ENCODE measurements around the gene RAPGEF2. TPM values are rescaled to one million over a fixed set of nuclear protein-coding genes. Genes with fewer than 3 reads are reported as not detected.

RAPGEF2 gene
- total and polyA plus RNA-seq, 2 experiments from 2014 or later: 8.4 to 79.3 TPM

- Histone ChIP-seq H3K9me2 (replicated peaks; ENCODE audit: insufficient read depth) (no peaks in the 10 kb centered on the region), H3K79me2 (peaks cover 89% of the 10 kb centered on the region), H3K27me3 (no peaks in the 10 kb centered on the region), H3K4me3 (no peak overlapping the region), H3K4me1 (ENCODE audit: insufficient read depth) (peaks cover 22% of the 10 kb centered on the region), H3K4me2 (no peak overlapping the region), H4K20me1 (ENCODE audit: insufficient read depth, poor library complexity, severe bottlenecking) (no peaks in the 10 kb centered on the region), H3K36me3 (replicated peaks; ENCODE audit: insufficient read depth, low read depth) (no peaks in the 10 kb centered on the region), H3K27ac (no peak overlapping the region), H3K9me3 (ENCODE audit: low read depth) (no peaks in the 10 kb centered on the region), H2AFZ (no peak overlapping the region)
- no peak for TF ChIP-seq EZH2phosphoT487 (IDR thresholded peaks at IDR 0.05; ENCODE audit: low read depth, severe bottlenecking, unreplicated experiment)
- DNase-seq (ENCODE audit: low spot score): no peak
- 96% methylated on average over 1 of the region's 1 CpG for WGBS (ENCODE audit: low lambda C conversion rate, missing lambda C conversion rate)
These were observed 129.7 kb downstream of the RAPGEF2 start for GRCh38 chr4:159232465-159233106.

DNA sequence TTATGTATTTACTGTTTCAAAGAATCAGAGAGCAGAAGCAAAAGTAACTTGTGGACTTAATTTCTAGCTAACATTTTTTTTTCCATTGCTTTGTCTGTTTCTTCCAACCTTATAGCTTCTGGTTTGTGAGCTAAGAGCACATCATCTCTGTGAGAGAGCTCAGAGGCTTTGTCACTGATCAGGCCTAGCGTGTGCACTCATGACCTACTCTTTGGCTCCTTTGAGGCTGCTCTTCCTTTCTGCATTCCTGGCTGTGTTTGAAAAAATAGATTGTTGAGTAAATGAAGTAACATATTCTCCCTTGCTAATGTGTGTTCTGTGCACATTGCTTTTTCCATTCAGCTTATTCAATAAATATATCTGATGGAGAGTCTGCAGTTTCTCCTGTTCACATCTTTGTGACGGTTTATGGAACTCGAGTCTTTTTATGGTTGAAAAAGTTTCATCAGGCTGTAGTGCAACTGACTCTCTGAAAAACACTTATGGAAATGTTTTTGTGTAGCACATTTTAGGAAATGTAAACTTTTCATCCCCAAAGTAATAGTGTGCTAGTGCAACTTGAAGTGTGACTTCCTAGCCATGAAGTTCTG lies 133.0 kb downstream of the RAPGEF2 start:
- no peak for DNase-seq (ENCODE audit: low spot score)
- Histone ChIP-seq H4K20me1 (ENCODE audit: insufficient read depth, poor library complexity, severe bottlenecking) (no peaks in the 10 kb centered on the region), H3K27ac (peak overlapping the region; percentile 1), H3K4me2 (no peak overlapping the region), H3K9me3 (ENCODE audit: low read depth) (no peaks in the 10 kb centered on the region), H3K9me2 (replicated peaks; ENCODE audit: insufficient read depth) (no peaks in the 10 kb centered on the region), H3K4me3 (no peak overlapping the region), H3K4me1 (ENCODE audit: insufficient read depth) (no peaks in the 10 kb centered on the region), H3K27me3 (no peaks in the 10 kb centered on the region), H3K36me3 (replicated peaks; ENCODE audit: insufficient read depth, low read depth) (no peaks in the 10 kb centered on the region), H2AFZ (no peak overlapping the region), H3K79me2 (peaks cover 66% of the 10 kb centered on the region)
- WGBS (ENCODE audit: low lambda C conversion rate, missing lambda C conversion rate): 89% methylated on average over 3 of the region's 3 CpGs
- no peak for TF ChIP-seq CTCF (IDR thresholded peaks at IDR 0.05; ENCODE audit: poor library complexity)
- TF ChIP-seq EZH2phosphoT487 (IDR thresholded peaks at IDR 0.05; ENCODE audit: low read depth, severe bottlenecking, unreplicated experiment): no peak
- TF ChIP-seq EZH2 (IDR thresholded peaks at IDR 0.05; ENCODE audit: borderline replicate concordance): no peak

DNA sequence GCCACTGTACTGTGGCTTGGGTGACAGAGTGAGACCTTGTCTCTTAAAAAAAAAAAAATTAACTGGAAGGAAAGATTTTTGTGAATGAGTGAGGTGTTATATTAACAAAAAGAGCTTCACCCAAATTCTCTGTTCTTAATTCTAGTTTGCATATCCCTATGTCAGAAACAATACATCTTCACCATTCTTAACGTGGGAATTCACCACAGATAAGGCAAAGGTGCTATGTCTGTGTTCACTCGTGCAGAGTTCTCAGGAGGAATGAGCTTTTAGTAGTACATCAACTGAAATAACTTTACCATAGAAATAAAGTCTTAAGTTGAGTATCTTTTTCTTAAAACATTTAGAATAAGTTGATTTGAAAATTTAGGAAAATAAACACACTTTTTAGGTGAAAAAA lies 135.1 kb downstream of the RAPGEF2 start:
- no peaks in the 10 kb centered on the region for H3K4me1 ChIP-seq (ENCODE audit: insufficient read depth)
- H3K4me2 ChIP-seq: no peak overlapping the region
- H3K9me2 ChIP-seq (replicated peaks; ENCODE audit: insufficient read depth): no peaks in the 10 kb centered on the region
- no peak overlapping the region for H3K4me3 ChIP-seq
- TF ChIP-seq EZH2 (IDR thresholded peaks at IDR 0.05; ENCODE audit: borderline replicate concordance): no peak
- TF ChIP-seq EZH2phosphoT487 (IDR thresholded peaks at IDR 0.05; ENCODE audit: low read depth, severe bottlenecking, unreplicated experiment): no peak
- TF ChIP-seq CTCF (IDR thresholded peaks at IDR 0.05; ENCODE audit: poor library complexity): no peak
- no peak overlapping the region for H3K27ac ChIP-seq
- H3K27me3 ChIP-seq: no peaks in the 10 kb centered on the region
- H2AFZ ChIP-seq: no peak overlapping the region
- WGBS (ENCODE audit: low lambda C conversion rate, missing lambda C conversion rate): 61% methylated on average over 2 of the region's 2 CpGs
- H4K20me1 ChIP-seq (ENCODE audit: insufficient read depth, poor library complexity, severe bottlenecking): no peaks in the 10 kb centered on the region
- H3K36me3 ChIP-seq (replicated peaks; ENCODE audit: insufficient read depth, low read depth): no peaks in the 10 kb centered on the region
- no peak for DNase-seq (ENCODE audit: low spot score)
- H3K79me2 ChIP-seq: peaks cover 48% of the 10 kb centered on the region
- H3K9me3 ChIP-seq (ENCODE audit: low read depth): no peaks in the 10 kb centered on the region

GRCh38 chr4:159238631-159239030 lies 135.8 kb downstream of the RAPGEF2 start:
- H3K9me3 ChIP-seq (ENCODE audit: low read depth): no peaks in the 10 kb centered on the region
- no peaks in the 10 kb centered on the region for H3K27me3 ChIP-seq
- no peak overlapping the region for H2AFZ ChIP-seq
- H3K27ac ChIP-seq: no peak overlapping the region
- no peak for DNase-seq (ENCODE audit: low spot score)
- H3K4me3 ChIP-seq: no peak overlapping the region
- no peaks in the 10 kb centered on the region for H3K4me1 ChIP-seq (ENCODE audit: insufficient read depth)
- H4K20me1 ChIP-seq (ENCODE audit: insufficient read depth, poor library complexity, severe bottlenecking): no peaks in the 10 kb centered on the region
- no peaks in the 10 kb centered on the region for H3K36me3 ChIP-seq (replicated peaks; ENCODE audit: insufficient read depth, low read depth)
- WGBS (ENCODE audit: low lambda C conversion rate, missing lambda C conversion rate): 90% methylated on average over 2 of the region's 2 CpGs
- TF ChIP-seq CTCF (IDR thresholded peaks at IDR 0.05; ENCODE audit: poor library complexity) (no peak), EZH2phosphoT487 (IDR thresholded peaks at IDR 0.05; ENCODE audit: low read depth, severe bottlenecking, unreplicated experiment) (no peak), EZH2 (IDR thresholded peaks at IDR 0.05; ENCODE audit: borderline replicate concordance) (no peak)
- no peaks in the 10 kb centered on the region for H3K9me2 ChIP-seq (replicated peaks; ENCODE audit: insufficient read depth)
- H3K4me2 ChIP-seq: no peak overlapping the region
- H3K79me2 ChIP-seq: peaks cover 42% of the 10 kb centered on the region

All from hepatocyte (in vitro differentiated cells).